ENCODE data around the gene SEC31A. TPM values are rescaled to one million over a fixed set of nuclear protein-coding genes. Genes with fewer than 3 reads are reported as not detected.

Gene SEC31A
- polyA plus RNA-seq, 1 of the 3 experiments (the other 2 are of a cell fraction): 147 TPM

- no peak overlapping the region for H3K27ac ChIP-seq (ENCODE audit: low read depth in 2 of 2, low read length in 1 of 2)
- DNase-seq: no peak
- H4K20me1 ChIP-seq (ENCODE audit: insufficient read depth): peaks cover 10% of the 10 kb centered on the region; the same call in 1 of the 2 replicates
- H3K36me3 ChIP-seq (replicated peaks in 1 of 2; ENCODE audit: control insufficient read depth in 1 of 2, insufficient read depth in 2 of 2, low read length in 1 of 2): peaks cover 80 to 87% of the 10 kb centered on the region in 2 experiments
- peaks cover 24% of the 10 kb centered on the region for H3F3A ChIP-seq (replicated peaks; ENCODE audit: insufficient read depth)
- H3K9me2 ChIP-seq: no peaks in the 10 kb centered on the region
- H3K9ac ChIP-seq: no peak overlapping the region
- H3K9me3 ChIP-seq: no peaks in the 10 kb centered on the region
- no peak for TF ChIP-seq CTCF (IDR thresholded peaks at IDR 0.05)
- no peak for TF ChIP-seq MXI1 (IDR thresholded peaks at IDR 0.05; ENCODE audit: low read depth, low read length)
- no peak for TF ChIP-seq JUND (IDR thresholded peaks at IDR 0.05)
- TF ChIP-seq GABPA (IDR thresholded peaks at IDR 0.05; ENCODE audit: low read depth): no peak
- TF ChIP-seq FOXM1 (IDR thresholded peaks at IDR 0.05; ENCODE audit: low read depth): no peak
- TF ChIP-seq, protein P1, sequence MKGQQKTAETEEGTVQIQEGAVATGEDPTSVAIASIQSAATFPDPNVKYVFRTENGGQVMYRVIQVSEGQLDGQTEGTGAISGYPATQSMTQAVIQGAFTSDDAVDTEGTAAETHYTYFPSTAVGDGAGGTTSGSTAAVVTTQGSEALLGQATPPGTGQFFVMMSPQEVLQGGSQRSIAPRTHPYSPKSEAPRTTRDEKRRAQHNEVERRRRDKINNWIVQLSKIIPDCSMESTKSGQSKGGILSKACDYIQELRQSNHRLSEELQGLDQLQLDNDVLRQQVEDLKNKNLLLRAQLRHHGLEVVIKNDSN (IDR thresholded peaks at IDR 0.05; ENCODE audit: borderline replicate concordance, low read depth): no peak
- no peak for TF ChIP-seq POLR2AphosphoS5 (IDR thresholded peaks at IDR 0.05; ENCODE audit: low read depth, low read length)
- no peak for TF ChIP-seq TAF1 (IDR thresholded peaks at IDR 0.05; ENCODE audit: borderline replicate concordance, low read depth, low read length)
- no peak for TF ChIP-seq EZH2phosphoT487 (IDR thresholded peaks at IDR 0.05; ENCODE audit: borderline replicate concordance, low read depth)
- TF ChIP-seq MAX (IDR thresholded peaks at IDR 0.05; ENCODE audit: low read depth): no peak
- TF ChIP-seq, protein P2, sequence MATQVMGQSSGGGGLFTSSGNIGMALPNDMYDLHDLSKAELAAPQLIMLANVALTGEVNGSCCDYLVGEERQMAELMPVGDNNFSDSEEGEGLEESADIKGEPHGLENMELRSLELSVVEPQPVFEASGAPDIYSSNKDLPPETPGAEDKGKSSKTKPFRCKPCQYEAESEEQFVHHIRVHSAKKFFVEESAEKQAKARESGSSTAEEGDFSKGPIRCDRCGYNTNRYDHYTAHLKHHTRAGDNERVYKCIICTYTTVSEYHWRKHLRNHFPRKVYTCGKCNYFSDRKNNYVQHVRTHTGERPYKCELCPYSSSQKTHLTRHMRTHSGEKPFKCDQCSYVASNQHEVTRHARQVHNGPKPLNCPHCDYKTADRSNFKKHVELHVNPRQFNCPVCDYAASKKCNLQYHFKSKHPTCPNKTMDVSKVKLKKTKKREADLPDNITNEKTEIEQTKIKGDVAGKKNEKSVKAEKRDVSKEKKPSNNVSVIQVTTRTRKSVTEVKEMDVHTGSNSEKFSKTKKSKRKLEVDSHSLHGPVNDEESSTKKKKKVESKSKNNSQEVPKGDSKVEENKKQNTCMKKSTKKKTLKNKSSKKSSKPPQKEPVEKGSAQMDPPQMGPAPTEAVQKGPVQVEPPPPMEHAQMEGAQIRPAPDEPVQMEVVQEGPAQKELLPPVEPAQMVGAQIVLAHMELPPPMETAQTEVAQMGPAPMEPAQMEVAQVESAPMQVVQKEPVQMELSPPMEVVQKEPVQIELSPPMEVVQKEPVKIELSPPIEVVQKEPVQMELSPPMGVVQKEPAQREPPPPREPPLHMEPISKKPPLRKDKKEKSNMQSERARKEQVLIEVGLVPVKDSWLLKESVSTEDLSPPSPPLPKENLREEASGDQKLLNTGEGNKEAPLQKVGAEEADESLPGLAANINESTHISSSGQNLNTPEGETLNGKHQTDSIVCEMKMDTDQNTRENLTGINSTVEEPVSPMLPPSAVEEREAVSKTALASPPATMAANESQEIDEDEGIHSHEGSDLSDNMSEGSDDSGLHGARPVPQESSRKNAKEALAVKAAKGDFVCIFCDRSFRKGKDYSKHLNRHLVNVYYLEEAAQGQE (IDR thresholded peaks at IDR 0.05; ENCODE audit: low read depth, low read length): no peak
- no peak for TF ChIP-seq NRF1 (IDR thresholded peaks at IDR 0.05; ENCODE audit: low read depth, low read length)
- no peak for TF ChIP-seq ZBTB33 (IDR thresholded peaks at IDR 0.05; ENCODE audit: borderline replicate concordance, low read depth)
- TF ChIP-seq, protein P3, sequence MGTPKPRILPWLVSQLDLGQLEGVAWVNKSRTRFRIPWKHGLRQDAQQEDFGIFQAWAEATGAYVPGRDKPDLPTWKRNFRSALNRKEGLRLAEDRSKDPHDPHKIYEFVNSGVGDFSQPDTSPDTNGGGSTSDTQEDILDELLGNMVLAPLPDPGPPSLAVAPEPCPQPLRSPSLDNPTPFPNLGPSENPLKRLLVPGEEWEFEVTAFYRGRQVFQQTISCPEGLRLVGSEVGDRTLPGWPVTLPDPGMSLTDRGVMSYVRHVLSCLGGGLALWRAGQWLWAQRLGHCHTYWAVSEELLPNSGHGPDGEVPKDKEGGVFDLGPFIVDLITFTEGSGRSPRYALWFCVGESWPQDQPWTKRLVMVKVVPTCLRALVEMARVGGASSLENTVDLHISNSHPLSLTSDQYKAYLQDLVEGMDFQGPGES (IDR thresholded peaks at IDR 0.05; ENCODE audit: low read depth, low read length): no peak
- TF ChIP-seq FOXJ3 (CRISPR knock-in tag; IDR thresholded peaks at IDR 0.05): no peak
- TF ChIP-seq MEF2A (IDR thresholded peaks at IDR 0.05; ENCODE audit: borderline replicate concordance, low read depth): no peak
- H3K27me3 ChIP-seq (ENCODE audit: insufficient read depth): no peaks in the 10 kb centered on the region
- no peak overlapping the region for H2AFZ ChIP-seq (ENCODE audit: low read depth)
- no peak overlapping the region for H3K4me3 ChIP-seq (ENCODE audit: low read depth in 2 of 2, low read length in 1 of 2)
- ChIA-PET POLR2A (no interaction called here), CTCF (interaction anchor here (0.6 to 3.5 kb wide), 6 partner anchors 8 to 434 kb away, joined by 3 to 24 read pairs (median 3); partner anchors contain the start of gene COQ2)
- H3K4me1 ChIP-seq (ENCODE audit: control insufficient read depth in 1 of 2, insufficient read depth in 2 of 2, low read depth in 1 of 2, low read length in 1 of 2): no peaks in the 10 kb centered on the region
- H3K79me2 ChIP-seq (ENCODE audit: insufficient read depth): peaks cover 68% of the 10 kb centered on the region
- no peak overlapping the region for H3K4me2 ChIP-seq
These were observed 40.3 kb downstream of the SEC31A start for GRCh38 chr4:82850684-82851083.

Measured in SK-N-SH (cell line).